Aorta (tissue), 5 donors: ENCODE results near the gene IMMT. TPM values are rescaled to one million over a fixed set of nuclear protein-coding genes. Genes with fewer than 3 reads are reported as not detected.

ENCODE experiments used
- ATAC-seq: fragments of 200-7000 bp; cut with Tn5 transposase; one replicate; pipeline ENCODE4 v1.9.1; 2022; ENCODE audit warnings: moderate library complexity; ENCODE audit not compliant: low FRiP score
- DNase-seq, 2 donors: peaks; one replicate each; pipeline ENCODE4 v3.0.0-alpha.2; 2020
- H3K27ac ChIP-seq, 2 donors: one replicate each; pipeline ENCODE4 v1.5.1; 2013; ENCODE audit warnings: low read length in 2 of 2, mild to moderate bottlenecking in 2 of 2, moderate library complexity in 2 of 2, control low read depth in 1 of 2, inconsistent platforms in 1 of 2, low read depth in 1 of 2
- H3K27me3 ChIP-seq, 2 donors: one replicate each; pipeline ENCODE4 v1.6.1; 2013; ENCODE audit warnings: control low read depth in 1 of 2, low read length in 1 of 2, mild to moderate bottlenecking in 1 of 2, moderate library complexity in 1 of 2; ENCODE audit not compliant: insufficient read depth in 2 of 2, control insufficient read depth in 1 of 2
- H3K36me3 ChIP-seq, 2 donors: one replicate each; pipeline ENCODE4 v1.6.1; 2013; ENCODE audit warnings: control low read depth in 1 of 2, low read length in 1 of 2, mild to moderate bottlenecking in 1 of 2; ENCODE audit not compliant: insufficient read depth in 2 of 2, control insufficient read depth in 1 of 2
- H3K4me1 ChIP-seq, 2 donors: one replicate each; pipeline ENCODE4 v1.6.1; 2013; ENCODE audit warnings: low read length in 2 of 2, control low read depth in 1 of 2, mild to moderate bottlenecking in 1 of 2, moderate library complexity in 1 of 2; ENCODE audit not compliant: insufficient read depth in 2 of 2, control insufficient read depth in 1 of 2
- H3K4me3 ChIP-seq, 2 donors: one replicate each; pipeline ENCODE4 v1.5.1; 2013; ENCODE audit warnings: low read length in 2 of 2, control low read depth in 1 of 2, mild to moderate bottlenecking in 1 of 2
- H3K9me3 ChIP-seq: one replicate; pipeline ENCODE4 v1.6.1; 2013; ENCODE audit warnings: mild to moderate bottlenecking, low read length; ENCODE audit not compliant: control insufficient read depth
- WGBS, 2 donors: extraction: QIAGEN DNeasy Blood & Tissue Kit; methylation state at CpG; one replicate each; pipeline ENCODE4 v1.1.7; 2013; 5-methylcytosine and 5-hydroxymethylcytosine counted together
- intact Hi-C, 2 donors: fragments of 100-400 bp; cut with DNase I; formaldehyde crosslinking; loops; one replicate each; pipeline versions ENCODE4 v1.14.2 to v1.15.0; 2022
- polyA plus RNA-seq, 2 donors: library from polyadenylated mRNA; stranded (reverse); fragments of 200-250 nt; gene quantifications; one replicate each; pipeline ENCODE4 v1.2.3, GENCODE V29; 2013
- total RNA-seq, 2 donors: library from RNA; stranded (reverse); fragmentation: NEBNext Ultra II Directional; extraction: Animal tissue kit (Norgen Biotek cat#: 25700); gene quantifications; one replicate each; pipeline ENCODE4 v1.2.1, GENCODE V29; 2021
- donor health status: healthy with polysubstance abuse.
- donor health status: Bipolar disorder and iron deficiency.
- donor health status: DM: no; HTN: no; CAD: no.
- donor health status: DM: no; HTN: no; CAD: no.
- donor health status: DM: yes; HTN: yes; CAD: no.

IMMT gene
- total and polyA plus RNA-seq, 4 donors = 34.7 to 81.2 (median 57.9) TPM

DNA sequence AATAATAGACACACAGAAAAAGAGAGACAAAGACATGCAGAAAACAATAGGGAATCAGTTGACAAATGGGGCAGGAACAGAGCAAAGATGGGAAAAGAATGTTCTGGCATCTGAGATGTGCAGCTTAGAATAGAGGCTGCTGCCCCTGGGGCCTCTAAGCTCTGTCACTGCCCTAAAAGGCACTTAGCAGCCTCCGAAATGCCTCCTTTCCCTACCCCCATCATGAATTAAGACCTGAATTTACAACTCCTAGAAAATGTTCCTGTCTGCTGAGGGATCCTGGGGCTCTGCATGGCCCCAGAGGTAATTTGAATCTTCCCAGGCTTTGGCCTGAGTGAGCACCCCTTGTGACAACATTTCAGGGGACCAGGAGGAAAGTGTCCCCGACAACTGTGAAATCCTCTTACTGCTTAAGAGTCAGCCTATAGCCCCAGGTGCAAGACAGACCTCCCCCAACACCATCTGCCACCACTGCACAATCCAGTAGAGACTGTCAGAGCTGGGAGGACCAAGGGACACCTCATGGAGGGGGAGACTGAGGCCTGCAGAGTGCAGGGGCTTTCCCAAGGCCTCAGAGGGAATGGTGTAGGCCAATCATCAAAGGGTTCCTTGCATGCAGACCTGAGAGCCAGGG lies 28.8 kb upstream of the IMMT start:
- Histone ChIP-seq H3K4me3 (no peak overlapping the region), H3K27ac (peak overlapping the region; percentile 64 to 93), H3K4me1 (peaks cover 1 to 3% of the 10 kb centered on the region in 2 donors), H3K27me3 (no peaks in the 10 kb centered on the region), H3K9me3 (no peaks in the 10 kb centered on the region), H3K36me3 (no peaks in the 10 kb centered on the region)
- ATAC-seq (no peak), DNase-seq (no peak)
- intact Hi-C loops = loop anchor here (5.0 to 10.0 kb wide), 2 partner anchors 73 to 341 kb away; partner anchors contain the start of gene CHMP3 (in 1 of the 2)
- 52 to 55% methylated on average over 2 of the region's 2 CpGs for WGBS, 2 donors

DNA sequence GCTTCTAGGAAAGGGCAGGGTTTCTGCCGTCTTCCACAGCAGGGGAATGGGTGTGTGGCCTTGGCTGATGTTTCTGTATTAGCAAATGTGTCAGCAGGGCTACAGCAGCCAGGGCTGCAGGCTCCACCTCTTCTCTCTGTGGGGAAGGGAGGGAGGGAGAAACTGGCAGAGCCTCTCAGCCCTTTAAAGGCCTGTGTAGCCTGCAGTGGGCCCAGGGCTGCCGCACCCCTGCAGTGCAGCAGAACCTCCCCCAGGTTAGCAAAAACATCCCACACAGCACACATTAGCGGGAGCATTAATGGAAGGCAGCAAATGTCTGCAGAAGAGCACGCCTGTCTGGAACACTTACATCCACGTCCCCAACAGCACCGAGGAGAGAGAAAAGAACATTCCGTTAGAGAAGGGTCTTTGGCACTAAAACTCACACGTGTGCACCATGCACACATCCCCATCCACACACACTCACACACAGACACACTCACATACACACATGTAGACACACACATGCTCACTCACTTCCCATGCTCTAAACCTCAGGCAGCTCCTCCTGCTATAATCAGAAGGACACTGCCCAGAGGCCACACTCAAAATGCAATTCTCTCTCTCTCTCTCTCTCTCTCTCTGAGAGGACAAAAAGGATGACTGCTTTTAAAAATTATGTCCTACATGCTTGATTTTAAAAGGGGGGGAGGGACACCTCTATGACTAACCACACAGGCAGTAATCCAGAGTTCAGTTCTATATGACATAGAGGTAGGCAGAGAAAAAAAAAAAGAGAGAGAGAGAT lies 28.1 kb upstream of the IMMT start:
- intact Hi-C loops = loop anchor here (5.0 to 10.0 kb wide), 2 partner anchors 74 to 341 kb away; partner anchors contain the start of gene CHMP3 (in 1 of the 2)
- H3K9me3 ChIP-seq = no peaks in the 10 kb centered on the region
- ATAC-seq (peak; percentile 86), DNase-seq (peak; percentile 82 to 87)
- H3K36me3 ChIP-seq = no peaks in the 10 kb centered on the region
- no peak overlapping the region for H3K4me3 ChIP-seq
- H3K27me3 ChIP-seq = no peaks in the 10 kb centered on the region
- peaks cover 1 to 3% of the 10 kb centered on the region in 2 donors for H3K4me1 ChIP-seq
- peak overlapping the region; percentile 80 to 81 for H3K27ac ChIP-seq
- WGBS, 2 donors = 4 to 10% methylated on average over 8 of the region's 8 CpGs

DNA sequence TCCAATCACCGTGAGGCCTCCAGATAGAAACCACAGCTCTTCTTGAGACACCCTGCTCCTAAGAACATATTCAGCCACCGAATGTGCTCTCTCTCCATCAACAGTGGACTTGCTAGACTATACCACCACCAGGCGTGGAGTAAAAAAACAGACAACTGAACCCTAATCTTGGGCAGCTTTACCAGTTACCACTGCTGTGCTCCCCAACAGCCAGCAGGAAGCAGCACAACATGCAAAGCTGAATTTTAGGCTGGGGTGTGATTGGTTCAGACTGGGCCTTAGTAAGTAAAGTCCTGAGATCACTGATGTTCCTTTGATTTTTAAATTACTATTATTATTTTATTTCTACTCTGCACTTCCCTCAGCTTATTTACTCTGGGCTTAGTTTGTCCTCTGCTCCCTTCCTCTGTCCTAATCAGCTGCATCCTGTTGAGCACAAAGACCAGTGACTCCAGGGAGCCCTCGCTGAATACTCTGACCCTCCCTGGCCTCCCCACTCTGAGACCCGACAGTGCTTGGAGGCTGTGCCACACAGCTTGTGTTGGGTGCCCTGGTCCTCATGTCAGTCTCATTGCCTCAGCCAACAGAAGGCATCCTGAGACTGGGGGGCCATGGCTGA lies 25.9 kb upstream of the IMMT start:
- H3K27me3 ChIP-seq = no peaks in the 10 kb centered on the region
- 45 to 65% methylated on average over 5 of the region's 5 CpGs for WGBS, 2 donors
- DNase-seq (peak in 1 of 2 donors; percentile 66), ATAC-seq (no peak)
- no peaks in the 10 kb centered on the region for H3K36me3 ChIP-seq
- peaks cover 1 to 3% of the 10 kb centered on the region in 2 donors for H3K4me1 ChIP-seq
- no peak overlapping the region for H3K4me3 ChIP-seq
- H3K9me3 ChIP-seq = no peaks in the 10 kb centered on the region
- intact Hi-C loops = loop anchor here (1.0 to 10.0 kb wide), 4 partner anchors 76 to 344 kb away; partner anchors contain the start of gene CHMP3 (in 1 of the 2)
- peak overlapping the region in 1 of 2 donors; percentile 16 for H3K27ac ChIP-seq

DNA sequence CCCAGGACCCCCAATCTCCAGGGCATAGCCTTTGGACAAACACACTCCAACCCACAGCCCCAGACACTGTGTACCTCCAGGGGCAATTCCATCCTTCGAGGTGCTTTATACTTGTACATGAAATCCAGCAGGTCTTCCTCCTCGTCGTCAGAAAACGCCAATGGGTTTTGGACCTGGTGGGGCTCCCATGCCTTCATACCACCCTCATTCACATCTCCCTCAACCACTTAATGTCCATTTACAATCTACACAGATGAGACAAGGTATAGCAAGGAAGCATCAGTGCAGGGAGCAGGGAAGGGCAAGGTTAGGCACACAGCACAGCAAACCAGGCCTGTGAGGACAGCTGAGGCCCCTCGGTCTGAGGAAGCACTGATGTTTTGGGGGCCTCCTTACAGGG lies 24.6 kb upstream of the IMMT start:
- Histone ChIP-seq H3K9me3 (no peaks in the 10 kb centered on the region), H3K27me3 (no peaks in the 10 kb centered on the region), H3K4me1 (peaks cover 1 to 3% of the 10 kb centered on the region in 2 donors), H3K36me3 (no peaks in the 10 kb centered on the region), H3K27ac (no peak overlapping the region), H3K4me3 (no peak overlapping the region)
- WGBS, 2 donors = 77 to 88% methylated on average over 5 of the region's 5 CpGs
- no peak for ATAC-seq
- no peak for DNase-seq
- intact Hi-C loops = loop anchor here (2.0 to 10.0 kb wide), 3 partner anchors 77 to 345 kb away; partner anchors contain the start of gene CHMP3 (in 1 of the 2)

DNA sequence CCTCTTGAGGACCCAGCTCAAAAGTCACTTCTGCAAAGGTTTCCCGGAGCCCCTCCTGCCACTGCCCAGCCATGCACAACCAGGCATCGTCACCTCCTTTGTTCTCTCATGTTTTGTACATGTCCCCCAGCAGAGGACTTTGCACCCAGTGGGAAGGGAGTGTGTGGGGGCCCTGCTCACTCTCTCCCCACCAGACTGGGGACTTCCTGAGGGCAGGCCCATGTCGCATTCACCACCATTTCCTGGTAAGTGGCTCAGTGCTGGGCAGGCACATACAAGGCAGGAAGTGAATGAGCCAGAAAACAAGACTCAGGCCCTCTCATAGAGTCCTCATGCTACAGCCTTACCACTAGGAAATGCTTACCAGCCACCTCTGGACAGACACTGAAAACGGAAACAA lies 22.9 kb upstream of the IMMT start:
- Histone ChIP-seq H3K36me3 (no peaks in the 10 kb centered on the region), H3K27ac (no peak overlapping the region), H3K27me3 (no peaks in the 10 kb centered on the region), H3K4me1 (peaks cover 0 to 3% of the 10 kb centered on the region in 2 donors), H3K9me3 (no peaks in the 10 kb centered on the region), H3K4me3 (no peak overlapping the region)
- ATAC-seq (no peak), DNase-seq (no peak)
- 89 to 91% methylated on average over 4 of the region's 4 CpGs for WGBS, 2 donors
- intact Hi-C loops = no loop called here

DNA sequence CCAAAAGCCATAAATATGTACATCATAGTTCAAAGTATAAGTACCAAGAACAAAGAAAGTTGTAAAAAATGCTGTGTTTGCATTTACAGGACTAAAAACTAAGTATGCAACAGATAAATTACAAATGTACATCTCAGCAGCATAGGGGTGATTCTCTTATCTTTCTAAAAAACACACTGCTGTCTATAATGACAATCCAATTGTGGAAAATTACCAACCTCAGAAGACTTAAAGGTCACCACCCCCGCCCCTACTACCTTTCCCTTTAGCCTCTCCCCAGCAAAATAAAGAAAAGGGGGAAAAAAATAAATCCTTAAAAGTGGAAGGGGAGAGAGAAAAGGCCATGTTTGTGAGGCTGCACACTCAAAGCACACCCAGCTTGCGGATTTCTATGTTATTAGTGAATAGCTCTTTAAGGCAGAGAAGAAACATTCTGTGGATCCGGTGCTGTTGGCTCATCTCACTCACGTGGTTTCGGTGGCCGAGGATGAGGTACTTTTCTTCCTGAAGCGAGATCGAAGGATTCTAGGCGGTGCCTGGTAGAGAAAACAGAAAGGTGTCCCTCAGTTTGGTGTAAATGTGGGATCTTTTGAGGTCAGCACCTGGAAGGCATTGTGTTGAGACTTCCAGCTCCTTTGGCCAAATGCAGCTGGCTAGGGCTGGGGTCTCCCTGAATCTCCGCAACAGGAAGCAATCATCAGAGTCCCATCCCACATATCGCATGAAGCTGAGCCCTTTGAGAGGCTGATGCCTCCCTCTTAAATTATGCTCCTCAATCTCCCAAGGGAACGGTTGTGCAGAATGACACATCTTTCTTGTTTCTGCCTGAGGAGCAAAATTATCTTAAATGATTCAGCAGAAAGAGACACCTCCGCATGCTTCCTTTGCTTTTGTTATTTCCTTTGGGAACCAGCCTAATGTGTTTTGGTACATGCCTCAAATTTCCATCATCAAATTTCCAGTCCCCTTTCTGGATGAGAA lies 21.6 kb upstream of the IMMT start:
- intact Hi-C loops = no loop called here
- Histone ChIP-seq H3K36me3 (peaks cover 0 to 4% of the 10 kb centered on the region in 2 donors), H3K9me3 (no peaks in the 10 kb centered on the region), H3K4me3 (no peak overlapping the region), H3K4me1 (no peaks in the 10 kb centered on the region), H3K27me3 (no peaks in the 10 kb centered on the region), H3K27ac (no peak overlapping the region)
- no peak for ATAC-seq
- WGBS, 2 donors = 70 to 76% methylated on average over 13 of the region's 13 CpGs
- no peak for DNase-seq

DNA sequence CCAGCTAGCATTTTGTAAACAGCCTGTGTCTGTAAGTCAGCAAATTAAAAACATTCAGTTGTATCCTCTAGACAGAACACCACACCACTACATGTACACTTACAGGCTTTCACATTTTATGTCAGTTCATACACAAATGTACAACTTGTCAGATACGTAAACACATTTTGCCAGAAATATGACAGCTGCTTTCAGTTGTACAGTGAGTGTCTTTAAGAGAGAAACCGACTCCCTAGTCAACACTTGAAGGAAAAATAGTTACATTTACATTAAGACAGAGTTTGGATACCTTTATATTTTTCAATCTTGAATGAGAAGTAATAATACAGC lies 19.2 kb upstream of the IMMT start:
- 89 to 90% methylated on average over 2 of the region's 2 CpGs for WGBS, 2 donors
- no peak for ATAC-seq
- H3K36me3 ChIP-seq = peaks cover 2 to 5% of the 10 kb centered on the region in 2 donors

More for the DNA sequence above, 19.2 kb upstream of the IMMT start:
- Histone ChIP-seq H3K4me1 (no peaks in the 10 kb centered on the region), H3K4me3 (no peak overlapping the region), H3K27ac (no peak overlapping the region), H3K9me3 (no peaks in the 10 kb centered on the region), H3K27me3 (no peaks in the 10 kb centered on the region)
- no peak for DNase-seq
- intact Hi-C loops = no loop called here
